A549 treated with dexamethasone at 1 μM for 4 hours (cell line): Measurements from ENCODE around the gene NUP42. TPM values are rescaled to one million over a fixed set of nuclear protein-coding genes. Genes with fewer than 3 reads are reported as not detected.

Experiments
- total RNA-seq: library from RNA; stranded (reverse); fragments of 200-300 nt; extraction: Qiagen RNA extraction; gene quantifications from 5 replicates; pipeline ENCODE4 v1.2.3, GENCODE V29; 2022

Gene NUP42
- total RNA-seq = 24.7 to 29.9 TPM (median 26.5 TPM) in 5 replicates

GRCh38 chr7:23181684-23182553, at the start of gene NUP42:
Gene NUP42, plus strand, starts transcription at chr7:23182048. Its CDS starts 38 bp downstream, at chr7:23182086.

DNA sequence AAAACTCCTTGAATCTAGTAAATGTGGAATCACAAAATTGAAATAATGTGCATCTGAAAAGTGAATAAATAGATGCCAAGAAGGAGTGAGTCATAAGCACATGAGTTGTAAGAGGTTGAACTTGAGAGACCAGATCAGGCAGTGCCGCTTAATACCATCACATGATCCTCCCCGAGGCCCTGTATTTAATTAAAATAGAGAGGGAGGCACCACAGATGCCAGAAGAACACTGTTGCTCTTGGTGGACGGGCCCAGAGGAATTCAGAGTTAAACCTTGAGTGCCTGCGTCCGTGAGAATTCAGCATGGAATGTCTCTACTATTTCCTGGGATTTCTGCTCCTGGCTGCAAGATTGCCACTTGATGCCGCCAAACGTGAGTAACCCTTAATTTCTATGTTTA, 64.7 kb downstream of the NUP42 start, which contains the start of gene GPNMB:
Gene GPNMB, plus strand, starts transcription at position 221 of the 400 bp plus-strand sequence. Its CDS starts 83 bp downstream, at position 304.

Other genes starting within 250 kb of the NUP42 start
- 16.5 to 24.8 TPM (median 21.5 TPM) in 5 replicates for gene HYCC1, start 167.9 kb upstream of the NUP42 start, total RNA-seq
- gene KLHL7, start 76.3 kb upstream of the NUP42 start, total RNA-seq = 20.2 to 24.9 TPM (median 22.5 TPM) in 5 replicates
- gene GPNMB, start 64.7 kb downstream of the NUP42 start, total RNA-seq = 2.8 to 4.6 TPM (median 3.4 TPM) in 5 replicates
- gene MALSU1, start 117.3 kb downstream of the NUP42 start, total RNA-seq = 73.8 to 98.3 TPM (median 88.2 TPM) in 5 replicates